HepG2 (cell line): ENCODE data around the gene CALN1. TPM values are rescaled to one million over a fixed set of nuclear protein-coding genes. Genes with fewer than 3 reads are reported as not detected.

Experiments used
- ATAC-seq: fragments of 200-7000 bp; cut with Tn5 transposase; 3 replicates; pipeline ENCODE4 v1.9.1; 2020; ENCODE audit warnings: mild to moderate bottlenecking, moderate library complexity
- BruUV-seq: library from RNA; stranded (reverse); fragments of 400-500 nt; replicated peaks from 2 replicates; lab custom pipeline; 2021; lab: Mats Ljungman, UMichigan
- CTCF ChIA-PET: fragments of 300-600 bp; formaldehyde crosslinking; extraction: SDS; loops from one replicate; lab custom pipeline; 2021; ENCODE audit warnings: low total read pairs, inconsistent platforms, low intra/inter-chr PET ratio; lab: Yijun Ruan, JAX
- POLR2A ChIA-PET: fragments of 350-600 bp; sonication (Branson Sonifier 250); formaldehyde crosslinking; loops from one replicate; lab custom pipeline; 2020; ENCODE audit warnings: antibody characterized with exemption, inconsistent platforms; lab: Yijun Ruan, JAX
- DNase-seq: peaks from one replicate; pipeline ENCODE4 v3.0.0-alpha.2; 2015; ENCODE audit warnings: low spot score
- FAIRE-seq: peaks from 3 replicates; lab custom pipeline; 2011; peaks lifted over from hg19 to GRCh38; lab: Jason Lieb, UNC
- H2AFZ ChIP-seq: one replicate; pipeline ENCODE4 v1.6.1; 2011; ENCODE audit warnings: low read length, inconsistent platforms
- H3K27ac ChIP-seq: fragments of 300-600 bp; 3 replicates; pipeline ENCODE4 v1.8.0; 2011; ENCODE audit warnings: mixed run types, mild to moderate bottlenecking, mixed read lengths, low read length, inconsistent platforms; ENCODE audit not compliant: insufficient read depth; ENCODE audit errors: extremely low read length
- H3K27me3 ChIP-seq, 2 experiments: fragments of 200-600 bp in 1 of 2; 2 replicates in 1 of 2; 3 replicates in 1 of 2; pipeline versions ENCODE4 v1.6.0 to v1.8.0; 2011; ENCODE audit warnings: low read length in 2 of 2, mild to moderate bottlenecking in 2 of 2, moderate library complexity in 2 of 2, inconsistent platforms in 1 of 2; ENCODE audit not compliant: insufficient read depth in 2 of 2, control insufficient read depth in 1 of 2
- H3K36me3 ChIP-seq, 2 experiments: fragments of 200-600 bp in 1 of 2; replicated peaks in 1 of 2; 2 replicates in 1 of 2; 3 replicates in 1 of 2; pipeline versions ENCODE4 v1.5.1 to v1.8.0; 2011; ENCODE audit warnings: low read length in 2 of 2, inconsistent platforms in 1 of 2; ENCODE audit not compliant: insufficient read depth in 2 of 2, control insufficient read depth in 1 of 2
- H3K4me1 ChIP-seq: 2 replicates; pipeline ENCODE4 v1.5.1; 2012; ENCODE audit warnings: low read length, inconsistent platforms; ENCODE audit not compliant: insufficient read depth
- H3K4me2 ChIP-seq: 2 replicates; pipeline ENCODE4 v1.6.0; 2011; ENCODE audit warnings: low read depth, low read length, inconsistent platforms
- H3K4me3 ChIP-seq, 3 experiments: fragments of 200-600 bp in 1 of 3; sonication (generic), shearing (Covaris generic) in 1 of 3; replicated peaks in 1 of 3; 2 replicates each; pipeline ENCODE4 v1.5.1; 2011 to 2016; ENCODE audit warnings: low read length in 3 of 3, inconsistent platforms in 2 of 3, low read depth in 2 of 3, mild to moderate bottlenecking in 2 of 3, control low read depth in 1 of 3, mixed read lengths in 1 of 3; ENCODE audit not compliant: insufficient read depth in 1 of 3
- H3K79me2 ChIP-seq: one replicate; pipeline ENCODE4 v1.6.1; 2011; ENCODE audit warnings: low read length, inconsistent platforms; ENCODE audit not compliant: insufficient read depth
- H3K9ac ChIP-seq: 2 replicates; pipeline ENCODE4 v1.6.0; 2011; ENCODE audit warnings: mild to moderate bottlenecking, low read depth, low read length, inconsistent platforms; ENCODE audit not compliant: insufficient read depth
- H3K9me3 ChIP-seq: 2 replicates; pipeline ENCODE4 v1.5.1; 2012; ENCODE audit warnings: mild to moderate bottlenecking, low read length
- H4K20me1 ChIP-seq: 2 replicates; pipeline ENCODE4 v1.6.0; 2011; ENCODE audit warnings: inconsistent platforms, mild to moderate bottlenecking, low read length, moderate library complexity; ENCODE audit not compliant: insufficient read depth
- HNRNPLL ChIP-seq: fragments of 200-400 bp; formaldehyde crosslinking; IDR thresholded peaks from 2 replicates; pipeline ENCODE4 v1.6.1; 2017; ENCODE audit warnings: mild to moderate bottlenecking, low read depth, low read length; ENCODE audit not compliant: poor library complexity, severe bottlenecking
- KDM3A ChIP-seq: IDR thresholded peaks from 2 replicates; pipeline ENCODE4 v1.6.1; 2018; ENCODE audit warnings: low read depth, missing compliant biosample characterization
- KDM4B ChIP-seq: sonication (generic); formaldehyde crosslinking; IDR thresholded peaks from 2 replicates; pipeline ENCODE4 v1.4.0; 2020; ENCODE audit warnings: missing genetic modification reagents
- NR2F2 ChIP-seq: IDR thresholded peaks from 2 replicates; pipeline ENCODE4 v1.6.1; 2012; ENCODE audit warnings: low read depth, inconsistent platforms, borderline replicate concordance
- RFX5 ChIP-seq: IDR thresholded peaks from 2 replicates; pipeline ENCODE4 v1.6.1; 2011; ENCODE audit warnings: low read depth, low read length, improper control_type of control experiment
- SIN3B ChIP-seq: fragments of 150-350 bp; IDR thresholded peaks from 2 replicates; pipeline ENCODE4 v1.6.1; 2014; ENCODE audit warnings: low read length
- SSRP1 ChIP-seq: IDR thresholded peaks from 2 replicates; pipeline ENCODE4 v1.6.1; 2016; ENCODE audit warnings: control low read depth
- THAP9 ChIP-seq: sonication (generic); formaldehyde crosslinking; IDR thresholded peaks from 2 replicates; pipeline ENCODE4; 2020; ENCODE audit warnings: missing genetic modification reagents, mild to moderate bottlenecking, borderline replicate concordance
- ZBTB49 ChIP-seq: sonication (generic); formaldehyde crosslinking; IDR thresholded peaks from 2 replicates; pipeline ENCODE4 v1.4.0; 2020; ENCODE audit warnings: missing genetic modification reagents, borderline replicate concordance
- ZNF124 ChIP-seq: sonication (generic); formaldehyde crosslinking; IDR thresholded peaks from 2 replicates; pipeline ENCODE4 v1.4.0; 2020; ENCODE audit warnings: missing genetic modification reagents
- ZNF460 ChIP-seq: sonication (generic); formaldehyde crosslinking; IDR thresholded peaks from 2 replicates; pipeline ENCODE4 v1.5.1; 2020; ENCODE audit warnings: missing genetic modification reagents, mild to moderate bottlenecking, borderline replicate concordance
- WGBS: methylation state at CpG from one replicate; pipeline ENCODE4 v1.1.6; 2017; ENCODE audit warnings: low lambda C conversion rate; 5-methylcytosine and 5-hydroxymethylcytosine counted together
- in situ Hi-C: cut with HindIII; loops from 2 replicates; pipeline ENCODE4 v1.10.0; 2017; ENCODE audit warnings: low pct_unique_long_range_greater_than_20kb; ENCODE audit not compliant: extremely low pct_ligation_motif_present
- intact Hi-C: fragments of 100-400 bp; cut with micrococcal nuclease; formaldehyde crosslinking; loops from one replicate; pipeline ENCODE4 v1.10.0; 2022; ENCODE audit not compliant: unreplicated experiment
- polyA plus RNA-seq, 8 experiments: library from polyadenylated mRNA; depleted of rRNA in 3 of 8; stranded (reverse) in 7 of 8; unstranded in 1 of 8; fragments of >200 nt; fragmentation: Illumina TruSeq in 4 of 8; extraction: Trizol in 4 of 8; gene quantifications; 2 replicates each; pipeline versions ENCODE4 v1.2.1 to v1.2.3, GENCODE V29; 2011 to 2016; ENCODE audit warnings: low read depth in 4 of 8, missing spikeins in 1 of 8, mixed read lengths in 1 of 8; ENCODE audit not compliant: insufficient read depth in 1 of 8
- total RNA-seq, 5 experiments: library from RNA; depleted of rRNA; stranded (reverse); fragments of >200 nt; fragmentation: Illumina TruSeq; extraction: Trizol; gene quantifications; 2 replicates each; pipeline ENCODE4 v1.2.3, GENCODE V29; 2016; ENCODE audit warnings: low read depth in 1 of 5
- TF ChIP-seq, protein P1 (sequence below): sonication (generic); formaldehyde crosslinking; IDR thresholded peaks from 2 replicates; pipeline ENCODE4 v1.5.1; 2020; ENCODE audit warnings: mild to moderate bottlenecking, missing genetic modification reagents, moderate library complexity

The CALN1 gene
- total and polyA plus RNA-seq, 2 of the 13 experiments (the other 11 are each of a cell fraction or from before 2014, with no cell fraction given): not detected

DNA sequence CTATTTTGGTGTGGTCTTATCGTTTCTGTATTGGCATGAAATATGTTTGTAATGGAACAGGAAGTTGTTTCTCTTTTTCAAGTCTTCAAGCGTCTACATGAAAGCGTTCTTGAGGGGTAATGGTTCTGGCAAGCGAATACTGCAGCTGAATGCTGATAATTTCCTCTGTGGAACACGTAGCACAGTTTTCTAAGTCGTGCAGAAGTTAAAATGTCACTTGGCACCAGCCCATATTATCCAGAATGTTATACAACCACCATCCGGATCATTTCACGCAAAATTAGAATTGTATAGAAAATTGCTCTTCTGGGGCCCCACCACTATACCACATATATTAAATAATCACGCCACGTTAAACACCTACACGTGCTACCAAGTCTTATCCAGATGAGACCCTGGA is 354.3 kb downstream of the CALN1 start (continued):
- no peak for TF ChIP-seq KDM3A (CRISPR knock-in tag)
- no peak for TF ChIP-seq RFX5

GRCh38 chr7:72057231-72057630 is 354.9 kb downstream of the CALN1 start:
- POLR2A ChIA-PET: no interaction called here
- intact Hi-C loops: no loop called here
- TF ChIP-seq ZNF460 (no peak), HNRNPLL (no peak), SSRP1 (CRISPR knock-in tag) (no peak), SIN3B (no peak), ZNF124 (no peak), RFX5 (no peak), KDM4B (CRISPR knock-in tag) (no peak), NR2F2 (no peak), THAP9 (no peak), ZBTB49 (CRISPR knock-in tag) (no peak)
- TF ChIP-seq, protein P1, sequence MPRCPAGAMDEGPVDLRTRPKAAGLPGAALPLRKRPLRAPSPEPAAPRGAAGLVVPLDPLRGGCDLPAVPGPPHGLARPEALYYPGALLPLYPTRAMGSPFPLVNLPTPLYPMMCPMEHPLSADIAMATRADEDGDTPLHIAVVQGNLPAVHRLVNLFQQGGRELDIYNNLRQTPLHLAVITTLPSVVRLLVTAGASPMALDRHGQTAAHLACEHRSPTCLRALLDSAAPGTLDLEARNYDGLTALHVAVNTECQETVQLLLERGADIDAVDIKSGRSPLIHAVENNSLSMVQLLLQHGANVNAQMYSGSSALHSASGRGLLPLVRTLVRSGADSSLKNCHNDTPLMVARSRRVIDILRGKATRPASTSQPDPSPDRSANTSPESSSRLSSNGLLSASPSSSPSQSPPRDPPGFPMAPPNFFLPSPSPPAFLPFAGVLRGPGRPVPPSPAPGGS (CRISPR knock-in tag): no peak

More at GRCh38 chr7:72057231-72057630, 354.9 kb downstream of the CALN1 start:
- Histone ChIP-seq H3K4me2 (no peak overlapping the region), H3K4me3 (no peak overlapping the region), H3K27ac (no peak overlapping the region), H4K20me1 (no peaks in the 10 kb centered on the region), H2AFZ (no peak overlapping the region), H3K27me3 (no peaks in the 10 kb centered on the region), H3K9ac (no peak overlapping the region), H3K36me3 (no peaks in the 10 kb centered on the region), H3K79me2 (no peaks in the 10 kb centered on the region), H3K4me1 (no peaks in the 10 kb centered on the region), H3K9me3 (no peaks in the 10 kb centered on the region)
- DNase-seq (no peak), FAIRE-seq (no peak), ATAC-seq (no peak)
- in situ Hi-C loops: no loop called here
- BruUV-seq: no TSS peak
- CTCF ChIA-PET: no interaction called here
- 12% methylated on average over 2 of the region's 2 CpGs for WGBS
